Renal cortex interstitium (tissue), 15 donors: ENCODE results near the gene PTGER2. TPM values are rescaled to one million over a fixed set of nuclear protein-coding genes. Genes with fewer than 3 reads are reported as not detected.

ENCODE experiments used
- DNase-seq, 11 donors: peaks; one replicate each; pipeline ENCODE4 v3.0.0-alpha.2; 2013; ENCODE audit warnings: low read depth in 9 of 11, low spot score in 4 of 11; ENCODE audit errors: extremely low read depth in 1 of 11
- long read RNA-seq, 16 experiments: transcript quantifications; one replicate each; lab custom pipeline, GENCODE V29; 2026
- polyA plus RNA-seq, 3 donors: library from polyadenylated mRNA; unstranded; fragments of 120-200 nt; gene quantifications; one replicate each; pipeline ENCODE4 v1.2.1, GENCODE V29; 2013; ENCODE audit not compliant: insufficient read length in 3 of 3

PTGER2 gene, protein sequence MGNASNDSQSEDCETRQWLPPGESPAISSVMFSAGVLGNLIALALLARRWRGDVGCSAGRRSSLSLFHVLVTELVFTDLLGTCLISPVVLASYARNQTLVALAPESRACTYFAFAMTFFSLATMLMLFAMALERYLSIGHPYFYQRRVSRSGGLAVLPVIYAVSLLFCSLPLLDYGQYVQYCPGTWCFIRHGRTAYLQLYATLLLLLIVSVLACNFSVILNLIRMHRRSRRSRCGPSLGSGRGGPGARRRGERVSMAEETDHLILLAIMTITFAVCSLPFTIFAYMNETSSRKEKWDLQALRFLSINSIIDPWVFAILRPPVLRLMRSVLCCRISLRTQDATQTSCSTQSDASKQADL
- 1 to 10 TPM; 6.6 to 7.2 (median 6.8) TPM for polyA plus RNA-seq
- long read RNA-seq, donor 1, partial matches to known transcripts: 0 of 1 reads
- long read RNA-seq, donor 1, other reads (novel, unspliced or antisense): 0 of 1 reads
- long read RNA-seq, donor 2, partial matches to known transcripts: 0 of 3 reads
- long read RNA-seq, donor 2, other reads (novel, unspliced or antisense): 0 of 3 reads
- long read RNA-seq, donor 3, partial matches to known transcripts: 0 of 2 reads
- long read RNA-seq, donor 3, other reads (novel, unspliced or antisense): 0 of 2 reads
- long read RNA-seq, donor 4, partial matches to known transcripts: 0 of 1 reads
- long read RNA-seq, donor 4, other reads (novel, unspliced or antisense): 0 of 1 reads
- long read RNA-seq, donor 5: 0 reads
- long read RNA-seq, donor 6, partial matches to known transcripts: 0 of 3 reads
- long read RNA-seq, donor 6, other reads (novel, unspliced or antisense): 0 of 3 reads
- long read RNA-seq, donor 7, partial matches to known transcripts: 0 of 4 reads
- long read RNA-seq, donor 7, other reads (novel, unspliced or antisense): 0 of 4 reads
- long read RNA-seq, donor 8: 0 reads
- long read RNA-seq, donor 9: 0 reads
- long read RNA-seq, donor 10, transcript PTGER2-201 (2 exons, 2,383 nt): major isoform, 5 of 5 reads
- long read RNA-seq, donor 10, partial matches to known transcripts: 0 of 5 reads
- long read RNA-seq, donor 10, other reads (novel, unspliced or antisense): 0 of 5 reads
- long read RNA-seq, donor 11, partial matches to known transcripts: 0 of 1 reads
- long read RNA-seq, donor 11, other reads (novel, unspliced or antisense): 0 of 1 reads
- long read RNA-seq, donor 12, partial matches to known transcripts: 0 of 1 reads
- long read RNA-seq, donor 12, other reads (novel, unspliced or antisense): 0 of 1 reads
- long read RNA-seq, donor 13: 0 reads
- long read RNA-seq, donor 14, partial matches to known transcripts: 0 of 1 reads
- long read RNA-seq, donor 14, other reads (novel, unspliced or antisense): 0 of 1 reads
- long read RNA-seq, donor 15, partial matches to known transcripts: 0 of 2 reads
- long read RNA-seq, donor 15, other reads (novel, unspliced or antisense): 0 of 2 reads
- long read RNA-seq, donor 16, transcript PTGER2-201 (2 exons, 2,383 nt): major isoform, 6 of 6 reads
- long read RNA-seq, donor 16, partial matches to known transcripts: 0 of 6 reads
- long read RNA-seq, donor 16, other reads (novel, unspliced or antisense): 0 of 6 reads

GRCh38 chr14:52313903-52314594 is at the start of gene PTGER2:
Gene PTGER2 (plus strand): TSS chr14:52314312. CDS start chr14:52314549, 237 bp downstream.
- DNase-seq: peak in 9 of 11 donors; percentile 67 to 90 (median 80)

GRCh38 chr14:52265253-52265652 is 48.9 kb upstream of the PTGER2 start:
- no peak for DNase-seq

DNA sequence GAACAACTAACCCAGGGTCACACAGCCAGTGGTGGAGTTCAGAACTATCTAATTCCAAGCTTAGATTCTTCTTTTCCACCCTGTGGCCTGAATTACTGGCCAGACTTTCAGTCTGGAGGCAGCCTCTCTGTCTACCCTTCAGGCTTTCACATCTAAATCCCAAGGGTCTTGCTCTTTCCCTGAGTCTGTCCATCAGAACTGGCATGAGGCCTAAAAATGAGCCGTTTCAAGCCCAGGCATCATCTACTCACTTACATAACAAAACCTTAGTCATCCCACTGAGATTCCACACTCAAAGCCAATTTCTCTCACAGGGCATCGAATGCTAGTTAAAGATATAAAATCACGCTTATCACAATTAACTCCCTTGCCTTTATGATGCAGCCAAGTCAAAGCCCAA is 47.9 kb upstream of the PTGER2 start:
- no peak for DNase-seq

DNA sequence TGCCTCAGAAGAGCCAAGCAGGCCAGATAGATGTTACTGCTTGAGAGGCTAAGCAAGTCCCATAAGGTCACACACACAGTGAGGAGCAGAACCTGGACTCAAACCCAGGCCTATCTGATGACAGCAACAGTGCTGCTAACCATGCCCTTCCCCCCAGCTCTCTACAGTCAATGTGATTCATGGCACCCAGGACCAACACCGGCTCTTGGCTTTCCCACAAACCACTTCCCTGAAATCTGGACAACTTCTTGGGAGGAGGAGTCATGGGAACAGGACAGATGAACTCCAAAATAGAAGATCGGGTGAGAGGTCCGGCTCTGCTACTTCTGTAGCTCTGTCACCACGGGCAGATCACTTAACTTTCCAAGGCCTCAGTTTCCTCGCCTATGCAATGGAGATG is 47.3 kb upstream of the PTGER2 start:
- DNase-seq: no peak

- DNase-seq: peak in 2 of 11 donors; percentile 18 to 20
Observed at GRCh38 chr14:52267501-52268278, 46.4 kb upstream of the PTGER2 start, which contains the start of gene PTGDR. Gene PTGDR (plus strand): TSS chr14:52267698. CDS start chr14:52267815, 117 bp downstream.

DNA sequence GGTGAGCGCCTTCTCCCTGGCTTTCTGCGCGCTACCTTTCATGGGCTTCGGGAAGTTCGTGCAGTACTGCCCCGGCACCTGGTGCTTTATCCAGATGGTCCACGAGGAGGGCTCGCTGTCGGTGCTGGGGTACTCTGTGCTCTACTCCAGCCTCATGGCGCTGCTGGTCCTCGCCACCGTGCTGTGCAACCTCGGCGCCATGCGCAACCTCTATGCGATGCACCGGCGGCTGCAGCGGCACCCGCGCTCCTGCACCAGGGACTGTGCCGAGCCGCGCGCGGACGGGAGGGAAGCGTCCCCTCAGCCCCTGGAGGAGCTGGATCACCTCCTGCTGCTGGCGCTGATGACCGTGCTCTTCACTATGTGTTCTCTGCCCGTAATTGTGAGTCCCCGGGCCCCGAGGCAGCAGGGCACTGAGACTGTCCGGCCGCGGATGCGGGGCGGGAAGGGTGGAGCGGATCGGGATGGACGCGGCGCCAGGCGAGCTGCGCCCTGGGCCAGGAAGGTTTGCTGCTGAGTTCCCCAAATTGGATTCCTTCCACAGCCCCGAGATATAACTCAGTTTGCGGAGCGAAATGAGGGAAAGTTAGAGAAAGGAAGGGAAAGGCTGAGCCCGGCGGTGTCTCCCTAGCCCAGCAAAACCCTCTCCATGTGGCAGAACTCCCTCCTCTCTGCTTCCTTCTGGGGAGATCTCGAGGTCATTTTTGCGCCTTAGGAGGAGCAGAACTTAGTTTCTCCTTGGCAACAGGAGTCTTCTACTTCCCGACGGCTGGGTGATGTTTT is 45.6 kb upstream of the PTGER2 start:
- peak in 3 of 11 donors; percentile 8 to 17 (median 16) for DNase-seq

DNA sequence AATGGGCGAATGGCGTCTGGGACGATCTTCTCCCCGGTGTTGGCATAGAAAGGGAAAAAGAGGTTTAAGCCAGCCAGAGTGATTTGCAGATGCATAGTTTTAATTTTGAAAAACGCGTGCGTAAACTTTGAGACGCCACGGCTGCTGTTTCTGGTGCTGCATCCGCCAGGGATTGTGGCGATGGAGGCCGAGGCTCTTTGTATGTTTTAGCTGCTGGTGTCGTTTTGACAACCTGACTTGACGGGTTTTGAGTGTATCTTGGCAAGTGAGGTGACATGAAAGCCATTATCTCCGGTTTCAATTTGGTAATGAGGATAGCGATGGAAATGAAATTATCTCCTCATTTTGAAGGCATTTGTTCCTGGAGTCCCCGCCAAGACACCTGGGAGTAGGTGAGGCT is 45.0 kb upstream of the PTGER2 start:
- no peak for DNase-seq

- no peak for DNase-seq
Observed at GRCh38 chr14:52269982-52270381, 44.1 kb upstream of the PTGER2 start.

DNA sequence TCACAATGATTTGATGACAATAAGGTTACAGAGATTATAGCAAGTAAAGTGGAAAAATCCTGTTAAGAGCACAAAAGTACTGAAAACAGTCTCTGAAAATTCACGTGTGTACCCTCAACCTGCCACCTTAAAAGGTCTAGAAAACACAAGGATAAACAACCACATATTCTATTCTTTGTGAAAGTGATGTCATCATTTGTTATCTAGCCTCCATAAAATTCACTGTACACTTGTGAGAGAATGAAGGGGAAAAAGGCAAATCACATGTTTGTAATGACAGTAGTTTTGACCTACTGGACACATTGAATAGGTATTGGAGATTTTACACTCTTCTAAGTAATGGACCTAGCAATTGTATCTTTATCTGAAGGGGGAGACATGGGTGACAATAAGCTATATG is 42.6 kb upstream of the PTGER2 start:
- DNase-seq: no peak

GRCh38 chr14:52272375-52272774 is 41.7 kb upstream of the PTGER2 start:
- no peak for DNase-seq

- no peak for DNase-seq
Observed at GRCh38 chr14:52275372-52275771, 38.7 kb upstream of the PTGER2 start.

DNA sequence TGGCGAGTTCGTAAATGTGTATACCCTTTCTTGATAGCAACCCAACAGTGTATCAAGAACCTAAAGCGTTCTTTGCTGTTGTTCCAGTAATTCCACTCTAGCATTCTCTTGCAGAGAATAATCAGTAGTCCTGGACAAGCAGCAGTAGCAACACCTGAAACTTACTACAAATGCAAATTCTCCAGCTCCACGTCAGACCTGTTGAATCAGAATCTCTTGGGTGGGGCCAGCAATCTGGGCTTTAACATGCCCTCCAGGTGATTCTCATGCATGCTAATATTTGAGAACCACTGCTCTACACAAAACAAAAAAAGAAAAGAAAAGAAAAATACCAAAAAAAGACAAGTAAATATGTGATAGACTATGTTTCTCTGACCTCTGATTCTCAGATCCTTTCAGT is 36.6 kb upstream of the PTGER2 start:
- no peak for DNase-seq

DNA sequence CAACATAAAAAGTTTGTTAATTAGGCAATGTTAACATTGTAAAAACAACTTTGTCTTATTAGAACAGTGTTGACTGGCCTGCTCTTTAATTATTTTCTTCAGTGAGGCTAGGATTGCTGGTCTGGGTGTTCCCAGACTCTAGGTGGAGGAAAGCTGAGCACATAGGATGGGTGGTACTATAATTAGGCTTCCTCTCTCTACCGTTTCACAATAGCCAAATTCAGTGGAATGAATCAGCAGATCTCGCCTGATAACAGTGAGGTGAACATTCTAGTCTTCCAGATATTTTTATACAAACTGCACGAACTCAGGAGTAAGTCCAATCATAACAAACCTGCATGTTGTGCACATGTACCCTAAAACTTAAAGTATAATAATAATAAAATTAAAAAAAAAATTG is 34.7 kb upstream of the PTGER2 start:
- no peak for DNase-seq

- DNase-seq: no peak
Observed at GRCh38 chr14:52283099-52283498, 31.0 kb upstream of the PTGER2 start.

- DNase-seq: no peak
Observed at GRCh38 chr14:52286661-52287649, 27.2 kb upstream of the PTGER2 start.
